SH-SY5Y (cell line): ENCODE results near the gene SLC39A11.

ENCODE experiments used
- GATA2 ChIP-seq: IDR thresholded peaks from 2 replicates; pipeline ENCODE4 v1.6.1; 2011; ENCODE audit warnings: mild to moderate bottlenecking, low read depth, low read length
- GATA3 ChIP-seq: IDR thresholded peaks from 2 replicates; pipeline ENCODE4 v1.6.1; 2011; ENCODE audit warnings: low read depth, mild to moderate bottlenecking, low read length, moderate library complexity

- TF ChIP-seq GATA2 (no peak), GATA3 (no peak)
Observed at GRCh38 chr17:72915625-72916081, 176.8 kb downstream of the SLC39A11 start.
